HG03460 (cell line): ENCODE results near the gene PRTFDC1.
"Not testable (repeated sequence)": the region's sequence is repeated elsewhere in the genome, so short reads cannot be mapped to it uniquely, and the experiment has no call there.

Experiments used
- ATAC-seq: cut with Tn5 transposase; IDR thresholded peaks from one replicate; pipeline ENCODE4 v1.9.1; 2021; ENCODE audit not compliant: unreplicated experiment

Gene PRTFDC1

GRCh38 chr10:24849501-24850299 lies 102.7 kb downstream of the PRTFDC1 start:
- no peak for ATAC-seq

GRCh38 chr10:24849051-24849450 lies 103.4 kb downstream of the PRTFDC1 start:
- no peak for ATAC-seq

DNA sequence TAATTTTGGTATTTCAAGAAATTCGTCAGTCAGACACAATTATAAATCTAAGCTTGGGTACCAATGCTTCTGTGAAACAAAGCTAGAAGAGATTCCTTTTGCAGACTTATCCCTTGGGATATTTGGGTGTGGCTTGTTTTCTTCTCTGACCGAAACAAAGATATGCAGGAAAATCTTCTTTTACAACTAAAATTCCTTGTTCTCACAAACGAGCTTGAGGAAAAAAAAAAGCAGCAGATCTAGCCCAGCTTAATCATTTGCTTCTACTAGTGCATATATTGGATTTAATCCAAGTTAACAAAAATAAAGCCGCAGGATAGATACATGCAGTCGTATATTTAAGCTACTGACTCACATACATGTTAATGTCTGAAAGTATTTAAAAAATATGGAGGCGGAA lies 104.2 kb downstream of the PRTFDC1 start:
- no peak for ATAC-seq

DNA sequence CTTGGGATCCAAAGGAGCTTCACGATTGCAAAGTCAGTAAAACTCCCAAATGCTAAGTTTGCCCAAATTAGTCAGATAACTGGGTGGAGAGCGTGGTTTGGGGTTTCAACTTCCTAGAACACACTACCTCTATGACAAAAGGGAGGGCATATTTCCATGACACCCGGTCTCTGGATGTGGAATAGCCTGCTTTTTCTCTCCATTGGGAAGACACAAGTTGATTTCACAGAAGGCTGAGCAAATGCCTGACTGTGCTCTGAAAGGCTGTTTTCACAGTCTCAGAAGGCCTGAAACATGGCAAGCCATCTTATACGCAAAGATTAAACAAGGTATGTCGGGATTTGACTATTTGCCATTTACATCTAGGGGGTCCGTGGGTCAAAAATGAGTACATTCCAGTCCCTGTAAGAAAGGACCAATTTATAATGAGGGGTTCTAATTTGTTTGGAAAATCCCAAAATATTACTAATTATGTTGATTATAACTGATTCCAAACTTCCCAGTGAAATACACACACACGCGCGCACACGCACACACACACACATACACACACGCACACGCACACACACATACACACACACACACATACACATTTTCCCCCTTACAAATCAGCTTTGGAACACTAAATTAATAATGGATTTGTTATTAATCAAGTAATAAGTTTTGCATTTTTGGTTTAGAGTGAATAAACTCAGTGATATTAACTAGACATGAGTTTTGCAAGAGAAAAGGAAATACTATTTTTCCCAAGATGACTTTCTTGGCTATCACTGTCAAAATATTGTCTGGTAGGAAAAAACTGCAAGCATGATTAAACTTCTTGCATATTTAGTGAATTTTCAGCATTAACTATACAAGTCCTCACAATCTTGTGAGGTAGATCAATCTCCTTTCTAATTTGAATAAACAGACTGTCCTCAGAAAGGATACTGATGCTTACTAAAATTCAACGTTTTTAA lies 105.0 kb downstream of the PRTFDC1 start:
- no peak for ATAC-seq

DNA sequence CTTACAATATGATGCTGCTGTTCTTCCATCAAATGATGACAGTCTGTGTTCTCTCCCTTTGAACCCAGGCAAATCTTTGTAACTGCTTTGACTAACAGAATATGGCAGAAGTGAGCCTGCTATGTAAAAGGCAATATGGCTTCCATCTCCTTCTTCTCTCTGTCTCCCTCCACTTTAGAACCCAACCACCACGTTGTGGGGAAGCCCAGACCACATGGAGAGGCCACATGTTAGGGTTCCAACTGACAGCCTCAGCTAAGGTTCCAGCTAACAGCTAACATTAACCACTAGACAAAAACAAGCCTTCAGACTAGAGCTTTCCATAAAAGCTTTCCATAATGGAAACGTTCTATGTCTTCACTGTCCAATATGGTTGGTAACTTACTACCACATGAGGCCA lies 107.7 kb downstream of the PRTFDC1 start:
- no peak for ATAC-seq

GRCh38 chr10:24843256-24843655 lies 109.2 kb downstream of the PRTFDC1 start:
- no peak for ATAC-seq

DNA sequence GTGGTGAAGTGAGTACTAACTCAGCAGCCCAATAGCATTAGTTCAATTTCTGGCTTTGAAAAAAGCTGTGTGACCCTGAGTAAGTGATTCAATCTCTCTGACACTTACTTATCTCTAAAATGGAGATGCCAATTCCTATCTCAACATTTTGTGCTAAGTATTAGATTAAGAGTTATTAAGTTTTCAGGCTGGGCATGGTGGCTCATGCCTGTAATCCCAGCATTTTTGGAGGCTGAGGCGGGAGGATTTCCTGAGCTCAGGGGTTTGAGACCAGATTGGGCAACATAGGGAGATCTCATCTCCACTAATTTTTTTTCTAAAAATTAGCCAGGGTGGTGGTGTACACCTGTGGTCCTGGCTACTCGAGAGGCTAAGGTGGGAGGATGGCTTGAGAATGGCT lies 109.5 kb downstream of the PRTFDC1 start:
- ATAC-seq: no peak

GRCh38 chr10:24841530-24841929 lies 110.9 kb downstream of the PRTFDC1 start:
- ATAC-seq: no peak

DNA sequence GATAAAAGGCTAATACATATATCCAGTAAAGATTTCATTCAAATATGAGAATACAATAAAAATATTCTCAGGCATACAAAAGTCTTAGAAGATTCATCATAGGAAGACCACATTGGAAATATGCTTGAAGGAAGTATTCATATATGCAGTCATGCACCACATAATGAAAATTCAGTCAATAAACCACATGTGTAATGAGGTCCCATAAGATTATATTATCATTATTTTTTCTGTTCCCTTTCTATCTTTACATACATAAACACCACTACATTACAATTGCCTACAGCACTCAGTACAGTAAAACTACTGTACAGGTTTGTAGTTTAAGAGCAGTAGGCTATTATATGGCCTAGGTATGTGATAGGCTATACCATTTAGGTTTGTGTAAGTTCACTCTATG lies 111.6 kb downstream of the PRTFDC1 start:
- ATAC-seq: no peak

DNA sequence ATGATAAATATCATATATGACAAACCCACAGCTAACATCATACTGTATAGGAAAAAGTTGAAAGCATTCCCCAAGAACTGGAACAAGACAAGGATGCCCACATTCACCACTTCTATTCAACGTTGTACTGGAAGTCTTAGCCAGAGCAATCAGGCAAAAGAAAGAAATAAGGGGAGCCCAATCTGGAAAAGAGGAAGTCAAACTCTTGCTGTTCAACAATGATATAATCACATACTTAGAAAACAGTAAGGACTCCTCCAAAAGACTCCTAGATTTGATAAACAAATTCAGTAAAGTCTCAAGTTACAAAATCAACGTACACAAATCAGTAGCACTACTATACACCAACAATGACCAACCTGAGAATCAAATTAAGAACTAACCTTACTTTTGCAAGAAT lies 114.6 kb downstream of the PRTFDC1 start:
- ATAC-seq: not testable (repeated sequence)

DNA sequence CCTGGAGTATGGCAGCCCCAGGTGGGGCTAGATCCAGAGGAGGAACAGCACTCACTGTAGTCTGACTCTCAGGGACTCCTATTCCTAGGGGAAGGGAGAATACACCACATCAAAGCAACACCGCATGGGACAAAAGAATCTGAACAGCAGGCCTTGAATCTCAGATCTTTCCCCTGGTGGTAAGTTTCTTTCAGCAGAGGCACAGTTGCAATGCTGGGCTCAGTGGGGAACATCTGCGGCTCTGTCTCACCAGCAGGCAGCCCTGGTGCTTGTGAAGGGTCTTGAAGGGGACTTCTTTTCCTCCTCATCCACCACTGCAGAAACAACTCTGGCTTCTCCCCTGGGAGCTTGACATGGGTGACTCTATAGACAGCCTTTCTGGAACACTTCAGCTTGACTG lies 117.5 kb downstream of the PRTFDC1 start:
- ATAC-seq: no peak

- no peak for ATAC-seq
These were observed 126.4 kb downstream of the PRTFDC1 start for GRCh38 chr10:24826009-24826408.

- no peak for ATAC-seq
These were observed 126.9 kb downstream of the PRTFDC1 start for GRCh38 chr10:24825551-24825950.

DNA sequence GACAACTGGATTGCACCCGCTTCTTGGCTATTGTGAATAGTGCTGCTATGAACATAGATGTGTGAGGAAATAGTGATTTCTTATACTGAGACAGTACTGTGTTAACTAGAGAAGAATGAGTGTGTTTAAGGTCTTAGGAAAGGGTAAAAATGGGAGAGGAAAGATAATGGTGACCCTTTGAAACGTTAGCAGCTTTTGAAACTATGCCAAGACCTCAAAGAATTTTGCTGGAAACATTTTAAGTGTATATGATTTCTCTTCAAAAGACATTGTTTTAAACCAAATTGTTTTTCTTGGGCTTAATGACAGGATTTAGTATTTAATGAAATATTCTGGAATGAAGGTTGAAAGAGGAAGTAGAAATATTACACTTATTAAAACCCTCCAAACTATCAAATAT lies 127.9 kb downstream of the PRTFDC1 start:
- no peak for ATAC-seq

DNA sequence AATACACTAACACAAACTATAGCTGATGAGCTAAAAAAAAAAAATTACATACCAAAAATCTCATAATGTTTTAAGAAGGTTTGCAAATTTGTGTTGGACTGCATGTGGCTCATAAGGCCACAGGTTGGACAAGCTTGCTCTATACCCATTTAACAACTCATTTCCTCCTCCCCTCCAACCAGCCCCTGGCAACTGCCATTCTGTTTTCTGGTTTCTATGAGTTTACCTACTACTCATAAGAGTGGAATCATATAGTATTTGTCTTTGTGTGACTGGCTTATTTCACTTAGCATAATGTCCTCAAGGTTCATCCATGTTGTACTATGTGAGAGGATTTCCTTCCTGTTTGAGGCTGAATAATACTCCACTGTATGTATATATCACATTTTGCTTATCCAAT lies 128.3 kb downstream of the PRTFDC1 start:
- no peak for ATAC-seq

DNA sequence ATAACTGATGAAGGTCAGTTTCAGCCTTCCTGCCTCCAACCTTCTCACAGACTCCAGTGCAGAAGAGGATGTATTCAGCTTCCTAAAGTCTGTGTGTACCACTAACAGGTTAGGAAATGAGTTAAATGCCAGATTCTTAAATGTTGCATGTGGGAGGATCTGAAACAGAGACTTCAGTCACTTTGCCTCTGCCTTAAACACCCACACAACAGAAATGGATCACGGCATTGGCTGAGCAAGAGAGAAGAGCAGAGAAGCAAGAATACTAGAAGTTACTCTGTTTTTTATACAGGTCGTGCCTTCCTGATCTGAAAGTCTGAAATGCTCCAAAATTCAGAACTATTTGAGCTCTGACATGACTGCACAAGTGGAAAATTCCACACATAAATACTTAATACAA lies 129.8 kb downstream of the PRTFDC1 start:
- ATAC-seq: peak; percentile 78

GRCh38 chr10:24821986-24822385 lies 130.4 kb downstream of the PRTFDC1 start:
- ATAC-seq: no peak

GRCh38 chr10:24816868-24817396 lies 135.5 kb downstream of the PRTFDC1 start:
- no peak for ATAC-seq

DNA sequence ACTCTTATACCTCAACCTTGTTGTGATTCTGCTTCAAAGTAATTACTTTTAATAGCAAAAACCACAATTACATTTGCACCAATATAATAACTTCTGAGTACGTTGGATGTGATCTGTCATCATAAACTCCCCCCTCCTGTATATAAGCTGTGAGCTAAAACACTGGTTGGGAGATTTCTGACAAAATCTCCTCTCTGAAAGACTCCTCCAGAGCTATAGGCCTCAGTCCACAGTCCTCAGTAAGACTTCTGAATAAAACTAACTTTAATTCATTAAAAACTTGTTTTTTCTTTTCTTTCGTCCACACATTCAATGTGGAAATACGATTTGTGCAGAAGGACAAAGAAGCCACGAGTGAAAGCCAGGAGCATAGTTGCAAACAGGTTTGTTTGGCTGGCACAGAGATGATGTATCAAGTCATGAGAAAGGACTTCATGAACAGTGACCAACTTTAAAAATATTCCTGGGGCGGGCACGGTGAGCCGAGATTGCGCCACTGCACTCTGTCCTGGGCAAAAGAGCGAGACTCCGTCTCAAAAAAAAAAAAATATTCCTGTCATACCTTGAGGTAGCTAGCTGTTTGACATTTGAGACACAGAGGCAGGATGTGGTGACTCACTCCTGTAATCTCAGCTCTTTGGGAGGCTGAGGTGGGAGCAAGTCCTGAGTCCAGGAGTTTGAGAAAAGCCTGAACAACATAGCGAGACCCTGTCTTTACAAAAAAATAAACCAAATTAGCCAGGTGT lies 137.7 kb downstream of the PRTFDC1 start:
- ATAC-seq: no peak

GRCh38 chr10:24813856-24814255 lies 138.6 kb downstream of the PRTFDC1 start:
- no peak for ATAC-seq

DNA sequence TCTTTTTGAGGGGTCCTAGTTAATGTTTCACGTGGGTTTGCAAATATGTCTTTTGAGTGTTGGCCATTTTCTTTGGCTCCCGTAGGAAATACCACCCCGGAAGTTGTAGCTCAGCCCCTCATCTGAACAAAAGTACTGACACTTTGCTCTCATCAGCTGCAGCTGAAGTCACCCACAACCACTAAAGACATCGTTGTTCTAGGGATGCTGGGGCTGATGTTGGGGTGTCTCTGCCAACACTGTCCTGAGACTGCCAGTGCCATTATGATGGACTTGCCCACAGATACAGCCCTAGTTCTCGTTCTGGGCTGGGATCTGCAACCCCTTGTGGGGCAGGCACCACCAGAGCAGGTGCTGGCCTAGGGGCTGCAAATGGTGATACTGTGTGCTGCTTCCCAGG lies 146.1 kb downstream of the PRTFDC1 start:
- no peak for ATAC-seq
